K562 (cell line): Measurements from ENCODE around the gene HSF4. TPM values are rescaled to one million over a fixed set of nuclear protein-coding genes. Genes with fewer than 3 reads are reported as not detected.

Experiments
- CBFB ChIP-seq: sonication (generic); formaldehyde crosslinking; IDR thresholded peaks from 2 replicates; pipeline ENCODE4 v1.4.0; 2020; ENCODE audit warnings: mild to moderate bottlenecking, missing genetic modification reagents
- ELF1 ChIP-seq: fragments of 200-800 bp; sonication (Bioruptor generic); IDR thresholded peaks from 2 replicates; pipeline ENCODE4 v1.6.1; 2016; ENCODE audit warnings: missing genetic modification characterization, missing compliant biosample characterization
- ESRRA ChIP-seq: fragments of 450-650 bp; IDR thresholded peaks from 2 replicates; pipeline ENCODE4 v1.6.1; 2014; ENCODE audit warnings: low read depth, mild to moderate bottlenecking, moderate library complexity, borderline replicate concordance
- ETV1 ChIP-seq: fragments of 450-650 bp; conservative IDR thresholded peaks from 2 replicates; pipeline ENCODE4 v1.6.1; 2016; ENCODE audit warnings: missing genetic modification characterization, control low read depth, low read depth, missing compliant biosample characterization
- FOS ChIP-seq: IDR thresholded peaks from 3 replicates; pipeline ENCODE4 v1.6.1; 2011; ENCODE audit not compliant: insufficient read length; ENCODE audit errors: extremely low read depth
- GABPA ChIP-seq: fragments of 200-800 bp; sonication (Bioruptor generic); conservative IDR thresholded peaks from 2 replicates; pipeline ENCODE4 v1.6.1; 2016; ENCODE audit warnings: low read depth, missing genetic modification characterization, missing compliant biosample characterization
- ID3 ChIP-seq, 2 experiments: fragments of 250-450 bp in 1 of 2; fragments of 450-650 bp in 1 of 2; sonication (Bioruptor Pico) in 1 of 2; IDR thresholded peaks; 2 replicates each; pipeline versions ENCODE4 v1.6.1 to v1.8.0; 2016 to 2021; ENCODE audit warnings: mild to moderate bottlenecking in 2 of 2, moderate library complexity in 2 of 2, missing compliant biosample characterization in 1 of 2, missing genetic modification characterization in 1 of 2
- KLF13 ChIP-seq: fragments of 450-650 bp; IDR thresholded peaks from 2 replicates; pipeline ENCODE4 v1.6.1; 2016; ENCODE audit warnings: missing genetic modification characterization, low read depth, mild to moderate bottlenecking, missing compliant biosample characterization, moderate library complexity, borderline replicate concordance
- LEF1 ChIP-seq: fragments of 450-650 bp; IDR thresholded peaks from 2 replicates; pipeline ENCODE4 v1.6.1; 2016; ENCODE audit warnings: mild to moderate bottlenecking
- NCOA6 ChIP-seq: fragments of 450-650 bp; IDR thresholded peaks from 2 replicates; pipeline ENCODE4 v1.6.1; 2017; ENCODE audit warnings: mild to moderate bottlenecking
- NKRF ChIP-seq: fragments of 450-650 bp; IDR thresholded peaks from 2 replicates; pipeline ENCODE4 v1.6.1; 2016; ENCODE audit warnings: borderline replicate concordance
- POLR3G ChIP-seq: IDR thresholded peaks from 2 replicates; pipeline ENCODE4 v1.6.1; 2011; ENCODE audit not compliant: insufficient read length, insufficient replicate concordance; ENCODE audit errors: extremely low read depth
- POU5F1 ChIP-seq: fragments of 150-350 bp; IDR thresholded peaks from 2 replicates; pipeline ENCODE4 v1.6.1; 2014; ENCODE audit warnings: borderline replicate concordance, low read length, low read depth, mild to moderate bottlenecking; ENCODE audit not compliant: partially characterized antibody
- TFAP4 ChIP-seq: sonication (generic); formaldehyde crosslinking; IDR thresholded peaks from 2 replicates; pipeline ENCODE4 v1.8.0; 2022; ENCODE audit warnings: missing genetic modification reagents, mild to moderate bottlenecking, moderate library complexity, borderline replicate concordance
- U2AF1 ChIP-seq: fragments of 200-400 bp; formaldehyde crosslinking; optimal IDR thresholded peaks from 2 replicates; pipeline ENCODE3; 2017; ENCODE audit warnings: mild to moderate bottlenecking, low read depth, low read length, moderate library complexity
- ZKSCAN1 ChIP-seq: fragments of 150-350 bp; IDR thresholded peaks from 2 replicates; pipeline ENCODE4 v1.6.1; 2016; ENCODE audit warnings: low read depth, low read length
- ZNF707 ChIP-seq: fragments of 250-450 bp; sonication (Bioruptor Pico); conservative IDR thresholded peaks from 2 replicates; pipeline ENCODE4 v1.8.0; 2022; ENCODE audit warnings: inconsistent platforms, mild to moderate bottlenecking, moderate library complexity
- polyA plus RNA-seq, 8 experiments: library from polyadenylated mRNA; depleted of rRNA in 4 of 8; stranded (reverse) in 5 of 8; unstranded in 3 of 8; fragments of >200 nt; fragmentation: Nextera tagmentation in 2 of 8; fragmentation: Illumina TruSeq in 1 of 8; extraction: Ambion mirVana in 2 of 8; extraction: Trizol in 1 of 8; gene quantifications; 2 replicates each; pipeline versions ENCODE4 v1.2.1 to v1.2.3, GENCODE V29; 2011 to 2014; ENCODE audit warnings: inconsistent platforms in 1 of 8, missing spikeins in 1 of 8
- total RNA-seq, 7 experiments: library from RNA; depleted of rRNA in 6 of 7; stranded (reverse); fragments of >200 nt in 6 of 7; fragmentation: Illumina TruSeq in 2 of 7; extraction: Trizol in 2 of 7; gene quantifications; 2 replicates each; pipeline versions ENCODE4 v1.2.1 to v1.2.3, GENCODE V29; 2011 to 2021; ENCODE audit warnings: low replicate concordance in 1 of 7
- TF ChIP-seq, protein P1 (sequence below): sonication (generic); formaldehyde crosslinking; IDR thresholded peaks from 2 replicates; pipeline ENCODE4 v1.8.1; 2023; ENCODE audit warnings: mild to moderate bottlenecking, missing genetic modification reagents
- TF ChIP-seq, protein P2 (sequence below): sonication (generic); formaldehyde crosslinking; IDR thresholded peaks from 2 replicates; pipeline ENCODE4 v1.8.1; 2023; ENCODE audit warnings: mild to moderate bottlenecking, missing genetic modification reagents

Gene HSF4
- total and polyA plus RNA-seq, 9 of the 15 experiments (the other 6 are each of a cell fraction or from before 2014, with no cell fraction given) = 0.50 to 35.4 (median 8.8) TPM; not detected in 1

DNA sequence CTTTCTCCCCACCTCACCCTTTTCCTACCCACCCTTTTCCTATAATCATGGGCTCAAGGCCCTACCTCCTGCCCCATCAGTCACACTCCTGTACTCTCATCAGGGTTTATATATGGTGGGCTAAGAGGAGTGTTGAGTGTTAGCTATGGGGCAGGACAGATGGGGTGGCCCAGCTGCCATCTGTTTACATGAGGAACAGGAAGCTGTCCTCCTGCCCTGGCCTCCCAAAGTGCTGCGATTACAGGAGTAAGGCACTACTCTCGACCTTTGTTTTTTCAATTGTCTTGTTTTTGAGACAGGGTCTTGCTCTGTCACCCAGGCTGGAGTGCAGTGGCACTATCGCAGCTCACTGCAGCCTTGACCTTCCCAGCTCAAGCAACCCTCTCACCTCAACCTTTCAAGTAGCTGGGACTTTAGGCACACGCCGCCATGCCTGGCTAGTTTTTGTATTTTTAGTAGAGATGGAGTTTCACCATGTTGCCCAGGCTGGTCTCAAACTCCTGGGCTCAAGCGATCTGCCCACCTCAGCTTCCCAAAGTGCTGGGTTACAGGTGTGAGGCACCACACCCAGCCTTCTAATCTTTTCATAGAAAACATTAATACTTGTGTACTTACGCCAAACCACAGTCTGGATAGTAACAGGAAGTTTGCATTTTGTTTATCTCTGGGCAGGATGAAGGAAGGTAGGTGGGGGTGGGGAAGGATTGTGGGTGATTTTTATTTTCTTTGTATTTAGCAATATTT, 6.5 kb upstream of the HSF4 start (continued):
- TF ChIP-seq POU5F1 (no peak), NKRF (no peak), ESRRA (no peak), ZKSCAN1 (no peak), LEF1 (peak; percentile 36; the same call in 1 of the 2 replicates), ELF1 (tag) (no peak), POLR3G (no peak), CBFB (no peak), GABPA (tag) (0 out of 2 replicates have a peak, but pooled peaks have one; percentile 24), FOS (no peak), NCOA6 (no peak), ID3 (CRISPR knock-in tag; IDR thresholded peaks at IDR 0.05) (no peak), ID3 (tag; IDR thresholded peaks at IDR 0.05) (no peak), U2AF1 (no peak), KLF13 (tag) (no peak), ETV1 (peak; percentile 28; the same call in 1 of the 2 replicates), TFAP4 (CRISPR knock-in tag) (no peak), ZNF707 (CRISPR knock-in tag) (no peak)
- TF ChIP-seq, protein P1, sequence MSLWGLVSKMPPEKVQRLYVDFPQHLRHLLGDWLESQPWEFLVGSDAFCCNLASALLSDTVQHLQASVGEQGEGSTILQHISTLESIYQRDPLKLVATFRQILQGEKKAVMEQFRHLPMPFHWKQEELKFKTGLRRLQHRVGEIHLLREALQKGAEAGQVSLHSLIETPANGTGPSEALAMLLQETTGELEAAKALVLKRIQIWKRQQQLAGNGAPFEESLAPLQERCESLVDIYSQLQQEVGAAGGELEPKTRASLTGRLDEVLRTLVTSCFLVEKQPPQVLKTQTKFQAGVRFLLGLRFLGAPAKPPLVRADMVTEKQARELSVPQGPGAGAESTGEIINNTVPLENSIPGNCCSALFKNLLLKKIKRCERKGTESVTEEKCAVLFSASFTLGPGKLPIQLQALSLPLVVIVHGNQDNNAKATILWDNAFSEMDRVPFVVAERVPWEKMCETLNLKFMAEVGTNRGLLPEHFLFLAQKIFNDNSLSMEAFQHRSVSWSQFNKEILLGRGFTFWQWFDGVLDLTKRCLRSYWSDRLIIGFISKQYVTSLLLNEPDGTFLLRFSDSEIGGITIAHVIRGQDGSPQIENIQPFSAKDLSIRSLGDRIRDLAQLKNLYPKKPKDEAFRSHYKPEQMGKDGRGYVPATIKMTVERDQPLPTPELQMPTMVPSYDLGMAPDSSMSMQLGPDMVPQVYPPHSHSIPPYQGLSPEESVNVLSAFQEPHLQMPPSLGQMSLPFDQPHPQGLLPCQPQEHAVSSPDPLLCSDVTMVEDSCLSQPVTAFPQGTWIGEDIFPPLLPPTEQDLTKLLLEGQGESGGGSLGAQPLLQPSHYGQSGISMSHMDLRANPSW (CRISPR knock-in tag) = no peak
- TF ChIP-seq, protein P2, sequence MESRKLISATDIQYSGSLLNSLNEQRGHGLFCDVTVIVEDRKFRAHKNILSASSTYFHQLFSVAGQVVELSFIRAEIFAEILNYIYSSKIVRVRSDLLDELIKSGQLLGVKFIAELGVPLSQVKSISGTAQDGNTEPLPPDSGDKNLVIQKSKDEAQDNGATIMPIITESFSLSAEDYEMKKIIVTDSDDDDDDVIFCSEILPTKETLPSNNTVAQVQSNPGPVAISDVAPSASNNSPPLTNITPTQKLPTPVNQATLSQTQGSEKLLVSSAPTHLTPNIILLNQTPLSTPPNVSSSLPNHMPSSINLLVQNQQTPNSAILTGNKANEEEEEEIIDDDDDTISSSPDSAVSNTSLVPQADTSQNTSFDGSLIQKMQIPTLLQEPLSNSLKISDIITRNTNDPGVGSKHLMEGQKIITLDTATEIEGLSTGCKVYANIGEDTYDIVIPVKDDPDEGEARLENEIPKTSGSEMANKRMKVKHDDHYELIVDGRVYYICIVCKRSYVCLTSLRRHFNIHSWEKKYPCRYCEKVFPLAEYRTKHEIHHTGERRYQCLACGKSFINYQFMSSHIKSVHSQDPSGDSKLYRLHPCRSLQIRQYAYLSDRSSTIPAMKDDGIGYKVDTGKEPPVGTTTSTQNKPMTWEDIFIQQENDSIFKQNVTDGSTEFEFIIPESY (CRISPR knock-in tag) = no peak
